ENCODE results near the gene OR4X1.

GRCh38 chr11:48237727-48238126 is 25.9 kb upstream of the OR4X1 start:
- TF ChIP-seq RNF2 (IDR thresholded peaks at IDR 0.05; ENCODE audit: borderline replicate concordance, low read depth): no peak
- TF ChIP-seq POLR2A (IDR thresholded peaks at IDR 0.05; ENCODE audit: low read length): no peak
- TF ChIP-seq MAX (IDR thresholded peaks at IDR 0.05): no peak
- TF ChIP-seq CTCF (IDR thresholded peaks at IDR 0.05): no peak
- TF ChIP-seq BHLHE40 (IDR thresholded peaks at IDR 0.05; ENCODE audit: low read depth, low read length): no peak
- TF ChIP-seq FOSL2 (IDR thresholded peaks at IDR 0.05): no peak
- no peak for TF ChIP-seq FOSL2 (CRISPR knock-in tag; IDR thresholded peaks at IDR 0.05)
- TF ChIP-seq KDM1A (IDR thresholded peaks at IDR 0.05; ENCODE audit: low read depth): no peak
- TF ChIP-seq EP300 (IDR thresholded peaks at IDR 0.05): no peak
- TF ChIP-seq USF2 (IDR thresholded peaks at IDR 0.05): no peak
- TF ChIP-seq REST (IDR thresholded peaks at IDR 0.05): no peak
- no peak for TF ChIP-seq RCOR1 (IDR thresholded peaks at IDR 0.05; ENCODE audit: low read depth, low read length)
- TF ChIP-seq KDM5A (IDR thresholded peaks at IDR 0.05): no peak

Data from A549 (cell line).